HFF-Myc (cell line): ENCODE data around the gene HTR2B.
A peak's percentile ranks its signal among the peaks of the same experiment; 100 is the strongest.

Source experiments
- DNase-seq: peaks from one replicate; pipeline ENCODE4 v3.0.0-alpha.2; 2011; ENCODE audit warnings: low read depth; ENCODE audit errors: extremely low read depth
- H3K4me3 ChIP-seq: replicated peaks from 2 replicates; pipeline ENCODE4 v1.5.1; 2011; ENCODE audit warnings: low read depth, mild to moderate bottlenecking, control low read depth, low read length
- CTCF ChIP-seq: IDR thresholded peaks from 2 replicates; pipeline ENCODE4 v1.5.1; 2012; ENCODE audit warnings: mild to moderate bottlenecking, low read depth, low read length, control low read depth; ENCODE audit errors: missing control alignments

The HTR2B gene

DNA sequence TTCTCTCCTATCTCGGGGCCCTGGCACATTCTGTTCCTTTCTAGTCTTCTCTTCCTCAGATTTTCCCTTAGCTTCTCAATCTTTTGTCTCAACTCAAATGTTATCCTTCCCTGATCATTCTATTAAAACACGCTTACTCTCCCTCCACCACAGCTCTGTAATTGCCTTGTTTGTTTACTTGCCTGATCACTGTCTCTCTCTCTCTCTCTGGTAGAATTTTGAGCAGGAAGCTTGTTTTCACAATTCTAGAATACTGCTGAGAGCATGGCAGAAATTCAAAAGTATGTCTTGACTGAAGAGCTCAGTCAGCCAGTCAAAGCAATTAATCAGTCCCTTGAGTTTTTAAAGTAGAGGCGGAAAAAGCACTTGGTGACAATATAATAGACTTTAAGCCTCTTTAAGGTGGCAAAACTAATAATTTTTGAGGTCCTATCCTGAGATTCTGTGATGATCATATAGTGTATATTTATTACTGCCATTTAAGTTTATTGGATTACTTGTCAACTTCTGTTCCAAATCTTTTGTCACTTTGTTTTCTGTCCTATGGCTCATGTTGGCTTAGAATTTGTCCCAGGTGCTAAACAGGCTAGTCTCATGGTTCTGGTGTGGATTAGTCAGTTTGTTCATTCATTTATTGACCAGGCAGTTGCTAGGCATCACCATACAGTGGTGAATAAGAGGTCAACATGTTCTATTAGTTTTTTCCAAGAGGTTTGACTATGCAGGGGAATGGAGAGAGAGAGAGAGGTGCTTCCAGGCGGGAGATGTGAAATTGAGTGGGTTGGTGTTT, 65.9 kb downstream of the HTR2B start:
- TF ChIP-seq CTCF, result no peak
- DNase-seq, result no peak
- H3K4me3 ChIP-seq, result peak overlapping the region; percentile 88
